Measurements from ENCODE around the gene GPATCH1.
A peak's percentile ranks its signal among the peaks of the same experiment; 100 is the strongest.

GPATCH1 gene

DNA sequence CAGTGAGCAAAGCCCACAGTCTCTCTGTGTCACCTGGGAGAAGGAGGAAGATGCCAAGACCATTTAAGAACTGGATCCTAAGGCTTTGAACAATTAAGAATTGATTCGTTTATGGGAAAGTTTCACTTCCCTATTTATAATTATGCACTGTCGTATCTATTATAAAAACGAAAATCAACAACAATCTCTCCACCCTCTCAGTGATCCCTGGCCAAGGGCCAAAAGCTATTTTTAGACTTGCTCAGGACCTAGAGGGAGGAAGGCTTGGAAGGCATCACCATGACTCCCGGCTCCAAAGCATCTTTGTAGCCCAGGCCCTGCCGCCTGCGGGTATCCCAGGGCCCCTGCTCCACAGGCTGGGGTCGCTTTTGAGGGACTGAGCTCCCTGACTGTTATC is 17.6 kb upstream of the GPATCH1 start:
- H3K9me2 ChIP-seq (replicated peaks; ENCODE audit: insufficient read depth, low read length), result no peaks in the 10 kb centered on the region
- DNase-seq, result no peak
- TF ChIP-seq EZH2phosphoT487 (IDR thresholded peaks at IDR 0.05; ENCODE audit: low read length), result no peak
- TF ChIP-seq, protein P1, sequence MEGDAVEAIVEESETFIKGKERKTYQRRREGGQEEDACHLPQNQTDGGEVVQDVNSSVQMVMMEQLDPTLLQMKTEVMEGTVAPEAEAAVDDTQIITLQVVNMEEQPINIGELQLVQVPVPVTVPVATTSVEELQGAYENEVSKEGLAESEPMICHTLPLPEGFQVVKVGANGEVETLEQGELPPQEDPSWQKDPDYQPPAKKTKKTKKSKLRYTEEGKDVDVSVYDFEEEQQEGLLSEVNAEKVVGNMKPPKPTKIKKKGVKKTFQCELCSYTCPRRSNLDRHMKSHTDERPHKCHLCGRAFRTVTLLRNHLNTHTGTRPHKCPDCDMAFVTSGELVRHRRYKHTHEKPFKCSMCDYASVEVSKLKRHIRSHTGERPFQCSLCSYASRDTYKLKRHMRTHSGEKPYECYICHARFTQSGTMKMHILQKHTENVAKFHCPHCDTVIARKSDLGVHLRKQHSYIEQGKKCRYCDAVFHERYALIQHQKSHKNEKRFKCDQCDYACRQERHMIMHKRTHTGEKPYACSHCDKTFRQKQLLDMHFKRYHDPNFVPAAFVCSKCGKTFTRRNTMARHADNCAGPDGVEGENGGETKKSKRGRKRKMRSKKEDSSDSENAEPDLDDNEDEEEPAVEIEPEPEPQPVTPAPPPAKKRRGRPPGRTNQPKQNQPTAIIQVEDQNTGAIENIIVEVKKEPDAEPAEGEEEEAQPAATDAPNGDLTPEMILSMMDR (IDR thresholded peaks at IDR 0.05; ENCODE audit: low read length), result no peak
- no peaks in the 10 kb centered on the region for H3K27me3 ChIP-seq (replicated peaks; ENCODE audit: insufficient read depth, low read length)
- H3K4me1 ChIP-seq (ENCODE audit: low read length), result no peaks in the 10 kb centered on the region
- H3K9ac ChIP-seq (ENCODE audit: low read length), result peak overlapping the region; percentile 10; the same call in 1 of the 2 replicates
- H4K20me1 ChIP-seq (ENCODE audit: insufficient read depth, low read length), result no peaks in the 10 kb centered on the region
- no peak overlapping the region for H3K27ac ChIP-seq (ENCODE audit: low read length)
- H3F3A ChIP-seq (ENCODE audit: insufficient read depth, low read length), result no peaks in the 10 kb centered on the region; the same call in 1 of the 2 replicates
- H2AFZ ChIP-seq (ENCODE audit: low read length), result no peak overlapping the region
- H3K4me2 ChIP-seq (ENCODE audit: low read depth, low read length), result peak overlapping the region; percentile 56
- peak overlapping the region; percentile 71 for H3K4me3 ChIP-seq (ENCODE audit: low read length)
- peaks cover 40% of the 10 kb centered on the region for H3K79me2 ChIP-seq (ENCODE audit: low read length)
- no peaks in the 10 kb centered on the region for H3K9me3 ChIP-seq (replicated peaks; ENCODE audit: insufficient read depth, low read length)
- H3K36me3 ChIP-seq (replicated peaks; ENCODE audit: insufficient read depth, low read length), result no peaks in the 10 kb centered on the region

GRCh38 chr19:33063753-33064457 is 17.1 kb upstream of the GPATCH1 start:
- H3K4me2 ChIP-seq (ENCODE audit: low read depth, low read length), result peak overlapping the region; percentile 74; the same call in 1 of the 2 replicates
- H3K27me3 ChIP-seq (replicated peaks; ENCODE audit: insufficient read depth, low read length), result no peaks in the 10 kb centered on the region
- peak; percentile 39 for DNase-seq
- H3K9me2 ChIP-seq (replicated peaks; ENCODE audit: insufficient read depth, low read length), result no peaks in the 10 kb centered on the region
- no peak overlapping the region; the same call in 1 of the 2 replicates for H3K27ac ChIP-seq (ENCODE audit: low read length)
- no peaks in the 10 kb centered on the region for H4K20me1 ChIP-seq (ENCODE audit: insufficient read depth, low read length)
- H3K36me3 ChIP-seq (replicated peaks; ENCODE audit: insufficient read depth, low read length), result no peaks in the 10 kb centered on the region
- peak overlapping the region; percentile 67 for H3K9ac ChIP-seq (ENCODE audit: low read length)
- H3F3A ChIP-seq (ENCODE audit: insufficient read depth, low read length), result no peaks in the 10 kb centered on the region; the same call in 1 of the 2 replicates
- peak overlapping the region; percentile 66 for H2AFZ ChIP-seq (ENCODE audit: low read length)
- peak overlapping the region; percentile 71 for H3K4me3 ChIP-seq (ENCODE audit: low read length)
- H3K79me2 ChIP-seq (ENCODE audit: low read length), result peaks cover 40% of the 10 kb centered on the region
- no peaks in the 10 kb centered on the region for H3K9me3 ChIP-seq (replicated peaks; ENCODE audit: insufficient read depth, low read length)
- H3K4me1 ChIP-seq (ENCODE audit: low read length), result no peaks in the 10 kb centered on the region
- TF ChIP-seq, protein P1 (IDR thresholded peaks at IDR 0.05; ENCODE audit: low read length), result 0 out of 2 replicates have a peak, but pooled peaks have one; percentile 5
- TF ChIP-seq EZH2phosphoT487 (IDR thresholded peaks at IDR 0.05; ENCODE audit: low read length), result no peak

DNA sequence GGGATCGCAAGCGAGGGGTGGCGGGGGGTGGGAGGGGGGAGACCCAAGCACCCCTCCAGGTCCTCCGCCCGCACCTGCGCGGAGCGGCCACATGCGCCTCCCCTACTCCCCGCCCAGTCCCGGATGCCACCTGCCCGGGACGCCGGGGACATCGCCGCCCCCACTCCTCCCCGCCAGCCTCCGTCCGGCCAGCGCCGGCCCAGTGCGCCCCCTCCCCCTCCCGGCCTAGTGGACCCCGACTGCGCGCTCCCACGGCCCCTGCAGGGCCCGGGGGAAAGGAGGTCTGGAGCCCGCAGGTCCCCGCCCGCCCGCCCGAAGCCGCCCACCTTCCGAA is 16.6 kb upstream of the GPATCH1 start:
- Histone ChIP-seq H3K4me1 (ENCODE audit: low read length) (no peaks in the 10 kb centered on the region), H3K36me3 (replicated peaks; ENCODE audit: insufficient read depth, low read length) (no peaks in the 10 kb centered on the region), H3K27ac (ENCODE audit: low read length) (no peak overlapping the region), H3K9me2 (replicated peaks; ENCODE audit: insufficient read depth, low read length) (no peaks in the 10 kb centered on the region), H3F3A (ENCODE audit: insufficient read depth, low read length) (no peaks in the 10 kb centered on the region; the same call in 1 of the 2 replicates), H3K9me3 (replicated peaks; ENCODE audit: insufficient read depth, low read length) (no peaks in the 10 kb centered on the region), H3K79me2 (ENCODE audit: low read length) (peaks cover 39% of the 10 kb centered on the region), H3K4me3 (ENCODE audit: low read length) (peak overlapping the region; percentile 71), H2AFZ (ENCODE audit: low read length) (0 out of 2 replicates have a peak overlapping the region, but pooled peaks have one; percentile 66), H3K27me3 (replicated peaks; ENCODE audit: insufficient read depth, low read length) (no peaks in the 10 kb centered on the region), H4K20me1 (ENCODE audit: insufficient read depth, low read length) (no peaks in the 10 kb centered on the region), H3K9ac (ENCODE audit: low read length) (peak overlapping the region; percentile 67), H3K4me2 (ENCODE audit: low read depth, low read length) (peak overlapping the region; percentile 74; the same call in 1 of the 2 replicates)
- TF ChIP-seq EZH2phosphoT487 (IDR thresholded peaks at IDR 0.05; ENCODE audit: low read length), result no peak
- no peak for TF ChIP-seq EZH2 (optimal IDR thresholded peaks at IDR 0.05; ENCODE audit: low read depth, low read length)
- DNase-seq, result peak; percentile 77
